Activated CD8-positive, alpha-beta T cell treated with anti-CD3 and anti-CD28 coated beads for 36 hours (primary cell): ENCODE data around the gene HPCAL1. TPM values are rescaled to one million over a fixed set of nuclear protein-coding genes. Genes with fewer than 3 reads are reported as not detected.

Experiments
- ATAC-seq: fragments of 200-7000 bp; cut with Tn5 transposase; one replicate; pipeline ENCODE4 v1.10.0; 2021; ENCODE audit warnings: mild to moderate bottlenecking, moderate library complexity
- CTCF ChIA-PET: fragments of 350-600 bp; sonication (Branson Sonifier 250); formaldehyde crosslinking; loops from one replicate; lab custom pipeline; 2021; ENCODE audit warnings: antibody characterized with exemption; lab: Charles Lee
- POLR2A ChIA-PET: fragments of 350-600 bp; sonication (Branson Sonifier 250); formaldehyde crosslinking; loops from one replicate; lab custom pipeline; 2021; ENCODE audit warnings: antibody characterized with exemption; lab: Charles Lee
- DNase-seq: peaks from one replicate; pipeline ENCODE4 v3.0.0-alpha.2; 2020
- H3K27ac Mint-ChIP-seq: one replicate; pipeline ENCODE4 v1.8.0; 2021; ENCODE audit warnings: mild to moderate bottlenecking, mixed read lengths
- H3K27me3 Mint-ChIP-seq: one replicate; pipeline ENCODE4 v1.8.0; 2021; ENCODE audit warnings: mixed read lengths
- H3K36me3 Mint-ChIP-seq: one replicate; pipeline ENCODE4 v1.8.0; 2021; ENCODE audit warnings: low read depth, mixed read lengths
- H3K4me1 Mint-ChIP-seq: one replicate; pipeline ENCODE4 v1.8.0; 2021; ENCODE audit warnings: low read depth, mixed read lengths
- H3K4me3 Mint-ChIP-seq: one replicate; pipeline ENCODE4 v1.8.0; 2021; ENCODE audit warnings: mild to moderate bottlenecking, moderate library complexity, mixed read lengths
- H3K9me3 Mint-ChIP-seq: one replicate; pipeline ENCODE4 v1.8.0; 2021; ENCODE audit warnings: mixed read lengths
- intact Hi-C: fragments of 100-400 bp; cut with micrococcal nuclease; formaldehyde crosslinking; loops from one replicate; pipeline ENCODE4 v1.10.0; 2022
- total RNA-seq, 2 experiments: library from RNA; stranded (reverse); gene quantifications; one replicate each; pipeline ENCODE4 v1.2.3, GENCODE V29; 2021
- TF ChIP-seq, protein P1 (sequence below): fragments of 200-600 bp; IDR thresholded peaks from one replicate; pipeline ENCODE4 v1.8.0; 2022; ENCODE audit warnings: antibody characterized with exemption, mild to moderate bottlenecking

The HPCAL1 gene
- total RNA-seq, 2 experiments from 2014 or later, result 166 to 170 TPM

DNA sequence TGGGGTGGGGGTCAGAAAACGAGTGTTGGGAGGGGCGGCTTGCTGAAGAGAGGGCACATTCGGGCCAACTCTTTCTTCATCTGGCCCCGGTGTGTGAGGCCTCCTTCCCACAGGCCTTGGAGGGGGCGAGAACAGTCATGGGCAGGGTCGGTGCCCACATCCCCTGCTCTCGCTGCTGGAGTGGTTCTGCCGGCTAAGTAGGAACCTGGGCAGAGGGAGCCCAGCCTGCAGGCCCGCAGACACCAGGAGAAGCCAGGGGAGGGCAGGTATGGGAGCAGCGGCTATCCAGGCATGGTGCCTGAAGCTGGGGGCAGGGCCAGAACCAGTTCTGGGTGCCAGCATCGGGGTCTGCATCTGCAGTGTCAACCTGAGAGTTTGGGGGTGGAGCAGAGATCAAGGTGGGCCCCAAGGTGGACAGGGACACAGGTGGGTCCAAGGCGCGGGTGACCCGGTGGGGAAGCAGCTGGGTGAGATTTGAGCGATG, 46.6 kb upstream of the HPCAL1 start:
- H3K4me3 Mint-ChIP-seq, result no peak overlapping the region
- ChIA-PET POLR2A (interaction anchor here (1.5 kb wide), 1 partner anchor 9 kb away, joined by 3 read pairs; no protein-coding TSS in a partner anchor), CTCF (interaction anchor here (0.6 kb wide), 1 partner anchor 9 kb away, joined by 3 read pairs; no protein-coding TSS in a partner anchor)
- no peaks in the 10 kb centered on the region for H3K4me1 Mint-ChIP-seq
- ATAC-seq (no peak), DNase-seq (no peak)
- H3K9me3 Mint-ChIP-seq, result peaks cover 2% of the 10 kb centered on the region
- TF ChIP-seq, protein P1, sequence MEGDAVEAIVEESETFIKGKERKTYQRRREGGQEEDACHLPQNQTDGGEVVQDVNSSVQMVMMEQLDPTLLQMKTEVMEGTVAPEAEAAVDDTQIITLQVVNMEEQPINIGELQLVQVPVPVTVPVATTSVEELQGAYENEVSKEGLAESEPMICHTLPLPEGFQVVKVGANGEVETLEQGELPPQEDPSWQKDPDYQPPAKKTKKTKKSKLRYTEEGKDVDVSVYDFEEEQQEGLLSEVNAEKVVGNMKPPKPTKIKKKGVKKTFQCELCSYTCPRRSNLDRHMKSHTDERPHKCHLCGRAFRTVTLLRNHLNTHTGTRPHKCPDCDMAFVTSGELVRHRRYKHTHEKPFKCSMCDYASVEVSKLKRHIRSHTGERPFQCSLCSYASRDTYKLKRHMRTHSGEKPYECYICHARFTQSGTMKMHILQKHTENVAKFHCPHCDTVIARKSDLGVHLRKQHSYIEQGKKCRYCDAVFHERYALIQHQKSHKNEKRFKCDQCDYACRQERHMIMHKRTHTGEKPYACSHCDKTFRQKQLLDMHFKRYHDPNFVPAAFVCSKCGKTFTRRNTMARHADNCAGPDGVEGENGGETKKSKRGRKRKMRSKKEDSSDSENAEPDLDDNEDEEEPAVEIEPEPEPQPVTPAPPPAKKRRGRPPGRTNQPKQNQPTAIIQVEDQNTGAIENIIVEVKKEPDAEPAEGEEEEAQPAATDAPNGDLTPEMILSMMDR, result no peak
- no peak overlapping the region for H3K27ac Mint-ChIP-seq
- no peaks in the 10 kb centered on the region for H3K27me3 Mint-ChIP-seq
- H3K36me3 Mint-ChIP-seq, result no peaks in the 10 kb centered on the region
- intact Hi-C loops, result no loop called here

DNA sequence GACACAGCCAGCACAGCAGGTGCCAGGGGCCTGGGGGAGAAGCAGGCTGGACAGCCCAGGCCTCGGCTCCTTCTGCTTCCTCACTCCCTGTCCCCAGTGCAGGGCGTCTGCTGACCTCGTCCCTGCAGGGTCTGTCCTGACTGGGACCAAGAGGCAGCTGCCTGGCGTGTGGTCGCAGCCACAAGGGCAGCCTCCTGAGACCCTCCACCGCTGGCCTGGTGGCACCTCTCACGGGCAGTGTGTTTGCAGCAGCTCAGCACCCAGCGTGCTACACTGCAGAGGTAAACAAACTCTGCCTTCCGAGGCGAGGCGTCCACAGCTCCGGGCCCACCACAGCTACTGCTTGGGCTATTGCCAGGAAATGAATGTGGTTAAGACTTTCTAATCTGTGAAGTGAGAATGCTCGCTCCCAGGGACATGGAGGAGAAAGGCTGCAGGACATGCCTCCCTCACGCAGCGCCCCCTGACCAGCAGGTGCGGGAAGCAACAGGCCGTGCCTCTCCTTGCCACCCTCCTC, 46.1 kb upstream of the HPCAL1 start:
- TF ChIP-seq, protein P1, result no peak
- ChIA-PET CTCF (no interaction called here), POLR2A (interaction anchor here (1.5 kb wide), 1 partner anchor 8 kb away, joined by 3 read pairs; no protein-coding TSS in a partner anchor)
- H3K4me3 Mint-ChIP-seq, result no peak overlapping the region
- no peaks in the 10 kb centered on the region for H3K27me3 Mint-ChIP-seq
- no peak overlapping the region for H3K27ac Mint-ChIP-seq
- intact Hi-C loops, result no loop called here
- peaks cover 2% of the 10 kb centered on the region for H3K9me3 Mint-ChIP-seq
- no peak for ATAC-seq
- no peaks in the 10 kb centered on the region for H3K36me3 Mint-ChIP-seq
- H3K4me1 Mint-ChIP-seq, result no peaks in the 10 kb centered on the region
- no peak for DNase-seq

DNA sequence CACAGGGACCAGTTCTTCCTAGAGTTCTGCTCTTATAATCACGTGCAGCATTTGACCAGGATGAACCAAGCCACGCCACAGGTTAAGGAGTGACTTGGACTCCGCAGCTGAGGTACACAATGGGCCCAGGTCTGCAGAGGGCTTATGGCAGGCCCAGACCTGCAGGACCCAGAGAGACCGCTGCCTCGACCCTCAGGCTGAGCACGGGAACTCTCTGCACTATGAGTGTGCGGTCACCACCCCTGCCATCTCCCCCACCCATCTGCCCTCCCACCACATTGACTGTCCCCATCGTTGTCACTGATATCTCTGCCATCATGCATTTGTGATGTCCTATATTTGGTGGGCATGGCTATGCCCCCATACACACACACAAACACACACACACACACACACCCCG, 45.7 kb upstream of the HPCAL1 start:
- Mint-ChIP-seq H3K9me3 (no peaks in the 10 kb centered on the region), H3K36me3 (no peaks in the 10 kb centered on the region), H3K4me3 (no peak overlapping the region), H3K27me3 (no peaks in the 10 kb centered on the region), H3K27ac (no peak overlapping the region), H3K4me1 (no peaks in the 10 kb centered on the region)
- TF ChIP-seq, protein P1, result no peak
- ChIA-PET POLR2A (no interaction called here), CTCF (no interaction called here)
- intact Hi-C loops, result no loop called here
- DNase-seq (no peak), ATAC-seq (no peak)

DNA sequence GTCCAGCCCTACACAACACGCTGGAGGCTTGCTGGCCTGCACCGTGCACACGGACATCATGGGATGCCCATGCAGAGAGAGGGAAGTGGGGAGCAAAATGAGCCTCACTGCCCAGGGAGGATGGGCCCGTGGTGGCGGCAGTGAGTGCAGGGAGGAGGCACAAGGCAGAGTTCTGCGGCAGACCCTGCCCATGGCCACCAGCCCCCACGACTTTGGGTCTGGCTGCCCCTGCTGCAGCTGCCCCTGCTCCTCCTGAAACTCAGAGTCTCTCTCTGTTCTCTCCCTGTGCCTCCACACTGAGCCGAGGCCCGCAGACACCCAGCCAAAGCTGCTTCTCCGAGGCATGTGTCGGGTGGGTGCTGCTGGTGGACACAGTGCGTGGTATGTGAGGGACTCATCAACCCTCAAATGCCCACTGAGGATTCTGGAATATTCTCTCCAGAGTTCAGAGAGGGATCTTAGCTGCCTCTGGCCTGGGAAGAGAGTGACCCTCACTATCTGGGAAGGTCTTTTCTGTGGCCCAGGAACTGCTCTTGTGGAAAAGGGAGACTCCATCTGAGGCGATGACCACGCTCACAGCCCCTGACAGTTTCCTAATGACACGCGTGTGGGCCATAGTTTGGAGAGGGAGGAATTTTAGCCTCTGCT, 45.1 kb upstream of the HPCAL1 start:
- ChIA-PET CTCF (no interaction called here), POLR2A (no interaction called here)
- no peak overlapping the region for H3K27ac Mint-ChIP-seq
- H3K4me3 Mint-ChIP-seq, result no peak overlapping the region
- TF ChIP-seq, protein P1, result no peak
- no peaks in the 10 kb centered on the region for H3K9me3 Mint-ChIP-seq
- DNase-seq, result no peak
- intact Hi-C loops, result no loop called here
- no peaks in the 10 kb centered on the region for H3K4me1 Mint-ChIP-seq
- no peaks in the 10 kb centered on the region for H3K27me3 Mint-ChIP-seq
- no peak for ATAC-seq
- H3K36me3 Mint-ChIP-seq, result no peaks in the 10 kb centered on the region

DNA sequence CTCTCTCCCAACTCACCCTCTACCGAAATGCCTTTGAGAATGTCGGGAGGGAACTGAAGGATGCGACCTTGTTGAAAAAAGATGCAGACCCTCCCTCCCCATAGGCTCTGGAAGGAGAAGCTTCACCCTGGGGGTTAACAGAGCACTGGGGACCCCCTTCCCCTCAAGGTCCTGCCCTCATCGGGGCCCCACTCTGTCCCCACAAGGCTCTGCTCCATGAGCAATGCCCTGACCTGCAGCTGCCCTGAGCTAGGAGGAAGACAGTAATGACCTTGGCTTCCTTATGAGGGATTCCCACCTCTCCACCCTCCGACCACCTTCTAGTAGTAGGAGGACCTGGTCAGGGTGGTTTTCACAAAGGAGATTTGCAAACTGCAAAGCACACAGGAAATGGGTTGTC, 44.4 kb upstream of the HPCAL1 start:
- DNase-seq (no peak), ATAC-seq (no peak)
- TF ChIP-seq, protein P1, result no peak
- CTCF ChIA-PET, result no interaction called here
- Mint-ChIP-seq H3K4me3 (no peak overlapping the region), H3K27me3 (no peaks in the 10 kb centered on the region), H3K36me3 (no peaks in the 10 kb centered on the region), H3K27ac (no peak overlapping the region), H3K4me1 (no peaks in the 10 kb centered on the region), H3K9me3 (no peaks in the 10 kb centered on the region)
- POLR2A ChIA-PET, result no interaction called here
- intact Hi-C loops, result no loop called here
